Measurements from ENCODE around the gene ERC1.

The ERC1 gene

GRCh38 chr12:1491983-1492697, 501.1 kb downstream of the ERC1 start:
- no peak for DNase-seq (ENCODE audit: low read depth)

GRCh38 chr12:1493781-1494565, 502.9 kb downstream of the ERC1 start:
- no peak for DNase-seq (ENCODE audit: low read depth)

GRCh38 chr12:1494856-1495255, 503.8 kb downstream of the ERC1 start:
- DNase-seq (ENCODE audit: low read depth), result no peak

- peak; percentile 28 for DNase-seq (ENCODE audit: low read depth)
Observed at GRCh38 chr12:1496162-1496900, 505.3 kb downstream of the ERC1 start.

- no peak for DNase-seq (ENCODE audit: low read depth)
Observed at GRCh38 chr12:1497161-1497560, 506.1 kb downstream of the ERC1 start.

- no peak for DNase-seq (ENCODE audit: low read depth)
Observed at GRCh38 chr12:1498199-1498740, 507.2 kb downstream of the ERC1 start.

- DNase-seq (ENCODE audit: low read depth), result peak; percentile 55
Observed at GRCh38 chr12:1499351-1499750, 508.3 kb downstream of the ERC1 start.

- peak; percentile 68 for DNase-seq (ENCODE audit: low read depth)
Observed at GRCh38 chr12:1500095-1500801, 509.2 kb downstream of the ERC1 start.

- DNase-seq (ENCODE audit: low read depth), result no peak
Observed at GRCh38 chr12:1501001-1501400, 510.0 kb downstream of the ERC1 start.

- DNase-seq (ENCODE audit: low read depth), result no peak
Observed at GRCh38 chr12:1501695-1502378, 510.8 kb downstream of the ERC1 start.

- DNase-seq (ENCODE audit: low read depth), result no peak
Observed at GRCh38 chr12:1502379-1502720, 511.3 kb downstream of the ERC1 start.

GRCh38 chr12:1502831-1503230, 511.8 kb downstream of the ERC1 start:
- DNase-seq (ENCODE audit: low read depth), result no peak

GRCh38 chr12:1503281-1503711, 512.3 kb downstream of the ERC1 start:
- no peak for DNase-seq (ENCODE audit: low read depth)

- DNase-seq (ENCODE audit: low read depth), result no peak
Observed at GRCh38 chr12:1504304-1504894, 513.4 kb downstream of the ERC1 start.

GRCh38 chr12:1504895-1505311, 513.9 kb downstream of the ERC1 start:
- no peak for DNase-seq (ENCODE audit: low read depth)

GRCh38 chr12:1505576-1505975, 514.6 kb downstream of the ERC1 start:
- no peak for DNase-seq (ENCODE audit: low read depth)

- DNase-seq (ENCODE audit: low read depth), result no peak
Observed at GRCh38 chr12:1507308-1507707, 516.3 kb downstream of the ERC1 start.

- no peak for DNase-seq (ENCODE audit: low read depth)
Observed at GRCh38 chr12:1509413-1510052, 518.5 kb downstream of the ERC1 start.

GRCh38 chr12:1510056-1510812, 519.2 kb downstream of the ERC1 start:
- no peak for DNase-seq (ENCODE audit: low read depth)

- no peak for DNase-seq (ENCODE audit: low read depth)
Observed at GRCh38 chr12:1515010-1515409, 524.0 kb downstream of the ERC1 start.
